Transverse colon (tissue), 4 donors: ENCODE data around the gene ANKRD65.
"Not testable (repeated sequence)": the region's sequence is repeated elsewhere in the genome, so short reads cannot be mapped to it uniquely, and the experiment has no call there.

ENCODE experiments used
- POLR2A ChIP-seq: fragments of 450-650 bp; IDR thresholded peaks from one replicate; pipeline ENCODE4 v1.6.1; 2016; ENCODE audit warnings: antibody characterized with exemption, mild to moderate bottlenecking, moderate library complexity
- POLR2AphosphoS5 ChIP-seq, 3 donors: sonication (generic); formaldehyde crosslinking; IDR thresholded peaks; one replicate each; pipeline ENCODE4 v1.6.1; 2016; ENCODE audit warnings: antibody characterized with exemption in 3 of 3
- TF ChIP-seq, protein P1 (sequence below), 5 experiments: fragments of 200-600 bp in 3 of 5; fragments of 450-650 bp in 2 of 5; sonication (generic) in 3 of 5; IDR thresholded peaks; 1 replicate in 2 of 5; 2 replicates in 3 of 5; pipeline ENCODE4 v1.5.1; 2016 to 2017; ENCODE audit warnings: antibody characterized with exemption in 5 of 5, inconsistent platforms in 3 of 5, mild to moderate bottlenecking in 2 of 5, moderate library complexity in 1 of 5

DNA sequence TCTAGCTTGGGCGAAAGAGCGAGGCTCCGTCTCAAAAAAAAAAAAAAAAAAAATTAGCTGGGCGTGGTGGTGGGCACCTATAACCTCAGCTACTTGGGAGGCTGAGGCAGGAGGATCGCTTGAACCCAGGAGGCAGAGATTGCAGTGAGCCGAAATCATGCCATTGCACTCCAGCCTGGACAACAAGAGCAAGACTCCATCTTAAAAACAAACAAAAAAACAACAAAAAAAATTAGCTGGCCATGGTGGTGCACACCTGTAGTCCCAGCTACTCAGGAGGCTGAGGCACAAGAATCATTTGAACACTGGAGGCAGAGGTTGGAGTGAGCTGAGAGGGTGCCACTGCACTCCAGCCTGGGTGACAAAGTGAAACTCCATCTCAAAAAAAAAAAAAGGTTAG is 7.9 kb upstream of the ANKRD65 start:
- TF ChIP-seq, protein P1, sequence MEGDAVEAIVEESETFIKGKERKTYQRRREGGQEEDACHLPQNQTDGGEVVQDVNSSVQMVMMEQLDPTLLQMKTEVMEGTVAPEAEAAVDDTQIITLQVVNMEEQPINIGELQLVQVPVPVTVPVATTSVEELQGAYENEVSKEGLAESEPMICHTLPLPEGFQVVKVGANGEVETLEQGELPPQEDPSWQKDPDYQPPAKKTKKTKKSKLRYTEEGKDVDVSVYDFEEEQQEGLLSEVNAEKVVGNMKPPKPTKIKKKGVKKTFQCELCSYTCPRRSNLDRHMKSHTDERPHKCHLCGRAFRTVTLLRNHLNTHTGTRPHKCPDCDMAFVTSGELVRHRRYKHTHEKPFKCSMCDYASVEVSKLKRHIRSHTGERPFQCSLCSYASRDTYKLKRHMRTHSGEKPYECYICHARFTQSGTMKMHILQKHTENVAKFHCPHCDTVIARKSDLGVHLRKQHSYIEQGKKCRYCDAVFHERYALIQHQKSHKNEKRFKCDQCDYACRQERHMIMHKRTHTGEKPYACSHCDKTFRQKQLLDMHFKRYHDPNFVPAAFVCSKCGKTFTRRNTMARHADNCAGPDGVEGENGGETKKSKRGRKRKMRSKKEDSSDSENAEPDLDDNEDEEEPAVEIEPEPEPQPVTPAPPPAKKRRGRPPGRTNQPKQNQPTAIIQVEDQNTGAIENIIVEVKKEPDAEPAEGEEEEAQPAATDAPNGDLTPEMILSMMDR (IDR thresholded peaks at IDR 0.05) = not testable (repeated sequence)
- TF ChIP-seq POLR2AphosphoS5 (IDR thresholded peaks at IDR 0.05); POLR2A: not testable (repeated sequence)
